ENCODE data around the gene SAMD14.

DNA sequence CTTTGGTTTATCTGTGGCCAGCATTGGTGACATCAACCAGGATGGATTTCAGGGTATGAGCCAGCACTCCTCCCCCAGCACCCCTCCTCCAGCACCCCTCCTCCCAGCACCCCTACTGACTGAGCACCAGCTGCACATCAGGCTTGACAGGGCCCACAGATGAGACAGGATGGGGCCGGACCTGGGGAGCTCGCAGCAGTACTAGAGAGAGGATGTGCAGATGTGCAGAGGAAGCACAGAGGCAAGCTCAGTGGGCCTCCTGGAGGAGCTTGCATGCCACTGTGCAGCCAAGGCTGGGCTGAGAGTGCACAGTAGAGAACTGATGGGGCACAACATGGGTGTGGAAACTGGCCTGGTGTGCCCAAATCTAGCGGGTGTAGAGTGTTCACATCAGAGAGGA, 57.8 kb downstream of the SAMD14 start:
- TF ChIP-seq, protein P1, sequence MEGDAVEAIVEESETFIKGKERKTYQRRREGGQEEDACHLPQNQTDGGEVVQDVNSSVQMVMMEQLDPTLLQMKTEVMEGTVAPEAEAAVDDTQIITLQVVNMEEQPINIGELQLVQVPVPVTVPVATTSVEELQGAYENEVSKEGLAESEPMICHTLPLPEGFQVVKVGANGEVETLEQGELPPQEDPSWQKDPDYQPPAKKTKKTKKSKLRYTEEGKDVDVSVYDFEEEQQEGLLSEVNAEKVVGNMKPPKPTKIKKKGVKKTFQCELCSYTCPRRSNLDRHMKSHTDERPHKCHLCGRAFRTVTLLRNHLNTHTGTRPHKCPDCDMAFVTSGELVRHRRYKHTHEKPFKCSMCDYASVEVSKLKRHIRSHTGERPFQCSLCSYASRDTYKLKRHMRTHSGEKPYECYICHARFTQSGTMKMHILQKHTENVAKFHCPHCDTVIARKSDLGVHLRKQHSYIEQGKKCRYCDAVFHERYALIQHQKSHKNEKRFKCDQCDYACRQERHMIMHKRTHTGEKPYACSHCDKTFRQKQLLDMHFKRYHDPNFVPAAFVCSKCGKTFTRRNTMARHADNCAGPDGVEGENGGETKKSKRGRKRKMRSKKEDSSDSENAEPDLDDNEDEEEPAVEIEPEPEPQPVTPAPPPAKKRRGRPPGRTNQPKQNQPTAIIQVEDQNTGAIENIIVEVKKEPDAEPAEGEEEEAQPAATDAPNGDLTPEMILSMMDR (IDR thresholded peaks at IDR 0.05) = no peak
- no peak for TF ChIP-seq EP300 (IDR thresholded peaks at IDR 0.05)

Measured in upper lobe of left lung (tissue), 4 donors.